ENCODE data around the gene SPACA9.

The SPACA9 gene

DNA sequence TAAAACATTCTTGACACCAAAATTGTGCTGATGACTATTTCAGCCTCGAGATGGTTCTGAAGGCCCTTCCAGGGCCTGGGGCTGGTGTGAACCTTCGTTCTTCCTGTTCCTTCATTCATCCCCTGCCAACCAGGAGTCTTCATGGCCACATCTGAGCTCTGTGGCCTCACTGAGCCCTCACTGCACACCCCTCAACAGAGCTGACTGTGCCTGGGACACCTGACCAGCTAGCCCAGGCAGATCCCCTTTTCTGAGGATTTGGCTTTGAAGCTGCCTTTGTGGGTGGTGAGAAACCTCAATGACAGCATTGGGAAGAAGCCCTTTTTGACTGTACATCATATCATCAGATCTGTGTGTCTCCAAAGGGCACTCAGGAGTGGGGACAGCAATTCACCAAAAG lies 14.4 kb upstream of the SPACA9 start:
- DNase-seq, result no peak

- no peak for DNase-seq
These were observed 14.0 kb upstream of the SPACA9 start for GRCh38 chr9:132864691-132865090.

DNA sequence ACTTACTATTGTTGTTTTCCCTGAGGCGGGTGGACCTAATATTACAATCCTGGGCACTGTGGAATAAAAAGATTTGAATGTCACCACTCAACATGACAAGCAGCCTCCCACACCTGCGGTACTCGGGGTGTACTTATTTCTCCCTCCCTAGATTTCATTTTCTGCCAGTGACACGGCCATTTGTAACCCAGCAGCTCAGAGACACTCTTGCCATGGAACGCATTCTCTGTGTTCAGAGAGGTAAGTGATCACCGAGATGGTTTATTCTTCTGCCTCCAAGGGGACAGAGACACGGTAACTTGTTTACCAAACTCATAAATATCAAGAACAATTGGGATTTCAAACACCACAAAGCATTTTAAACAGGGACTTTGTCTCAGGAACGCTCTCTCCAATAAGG lies 11.8 kb upstream of the SPACA9 start:
- DNase-seq, result no peak

GRCh38 chr9:132869266-132869665 lies 9.4 kb upstream of the SPACA9 start:
- no peak for DNase-seq

DNA sequence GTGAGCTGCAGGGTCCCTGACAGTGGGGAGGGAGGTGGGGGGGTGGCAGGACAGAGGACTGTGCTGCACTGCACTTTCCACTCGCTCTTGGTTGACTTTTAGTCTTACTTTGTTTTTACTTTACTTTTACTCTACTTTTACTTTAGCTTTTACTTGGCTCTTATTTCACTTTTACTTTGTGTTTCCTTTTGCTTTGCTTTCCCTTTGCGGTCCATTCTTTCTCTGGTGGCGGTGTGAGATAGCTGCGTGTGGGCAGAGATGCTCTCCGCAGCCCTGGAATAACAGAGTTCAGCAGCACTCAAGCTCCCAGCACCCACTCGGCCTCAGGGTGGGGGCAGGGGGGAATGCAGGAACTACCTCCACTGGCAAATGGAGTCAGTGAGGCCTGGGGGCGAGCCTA lies 5.3 kb upstream of the SPACA9 start:
- no peak for DNase-seq

- no peak for DNase-seq
These were observed 3.5 kb upstream of the SPACA9 start for GRCh38 chr9:132875159-132875558.

GRCh38 chr9:132876849-132877248 lies 1.8 kb upstream of the SPACA9 start:
- no peak for DNase-seq

DNA sequence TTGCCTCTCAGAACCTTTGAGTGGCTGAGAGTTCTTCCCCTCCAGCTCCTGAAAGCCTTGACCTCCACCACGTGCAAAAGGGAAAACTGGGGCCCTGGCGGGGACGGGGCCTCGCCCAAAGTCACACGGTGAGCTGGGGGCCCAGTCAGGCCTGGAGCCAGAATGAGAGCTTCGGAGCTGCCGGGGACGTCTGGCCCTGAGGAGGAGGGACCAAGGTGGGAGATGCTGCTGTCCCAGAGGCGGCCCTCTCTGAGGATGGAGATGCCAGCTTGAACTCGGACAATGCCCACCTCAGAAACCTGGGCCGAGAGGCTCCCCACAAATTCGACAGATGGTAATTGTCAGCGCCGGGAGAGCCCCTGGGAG lies 1.3 kb upstream of the SPACA9 start:
- no peak for DNase-seq

- no peak for DNase-seq
These were observed 639 bp upstream of the SPACA9 start, which contains the start of gene AK8 for GRCh38 chr9:132877824-132878694. Gene AK8, minus strand, starts transcription at chr9:132878284. Its CDS starts 29 bp downstream, at chr9:132878255.

DNA sequence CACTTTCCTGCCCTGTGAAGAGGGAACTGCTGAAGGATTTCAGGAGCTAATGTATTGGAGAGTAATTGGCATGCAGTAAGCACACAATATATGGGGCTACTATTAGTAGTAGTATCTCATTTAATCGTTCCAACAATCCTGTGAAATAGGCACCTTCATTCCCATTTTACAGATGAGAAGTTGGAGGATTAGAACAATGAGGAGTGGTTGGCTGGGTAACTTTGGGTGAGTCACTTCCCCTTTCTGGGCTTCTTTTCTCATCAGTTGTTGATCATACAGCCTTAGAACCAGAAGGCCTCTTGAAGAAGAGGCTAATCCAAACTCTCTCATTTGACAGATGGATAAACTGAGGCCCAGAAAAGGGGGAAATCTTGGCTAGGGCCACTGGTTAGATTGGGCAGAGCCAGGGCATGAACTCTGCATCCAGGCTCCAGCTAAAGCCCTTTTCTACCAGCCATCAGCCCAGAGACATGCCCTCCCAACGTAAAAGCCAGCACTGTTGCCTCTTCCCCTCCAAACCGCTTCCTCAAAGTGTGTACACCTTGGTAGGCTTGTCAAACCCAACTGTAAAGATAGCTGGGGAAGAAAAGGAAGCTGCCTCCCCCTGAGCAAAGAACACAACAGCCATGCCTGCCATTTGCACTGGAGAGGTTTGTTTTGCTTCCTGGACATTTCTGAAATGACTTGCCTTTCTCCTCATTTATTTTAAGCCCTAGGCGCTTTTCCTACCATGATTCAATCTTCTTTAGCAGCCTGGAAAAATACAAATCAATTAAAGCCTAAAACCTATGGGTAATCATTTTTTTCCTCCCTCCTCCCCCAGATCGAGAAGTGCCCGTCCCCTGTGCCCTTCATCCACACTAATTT lies 992 bp downstream of the SPACA9 start:
- no peak for DNase-seq

DNA sequence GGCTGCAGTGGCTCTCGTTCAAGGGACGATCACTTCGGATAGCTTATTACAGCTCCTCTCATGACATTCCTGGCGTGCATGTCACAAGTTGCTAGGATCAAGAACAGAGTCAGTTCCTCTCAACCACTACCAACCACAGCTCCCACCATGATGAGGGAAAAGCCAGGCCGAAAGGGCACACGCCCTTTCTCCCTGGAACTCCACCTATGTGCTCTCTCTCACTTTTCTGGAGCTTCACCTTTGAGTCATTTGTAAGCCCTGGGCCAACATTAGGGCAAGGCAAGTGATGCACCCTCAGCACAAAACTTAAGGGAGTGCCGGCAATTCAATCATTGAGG lies 1.6 kb downstream of the SPACA9 start:
- no peak for DNase-seq

DNA sequence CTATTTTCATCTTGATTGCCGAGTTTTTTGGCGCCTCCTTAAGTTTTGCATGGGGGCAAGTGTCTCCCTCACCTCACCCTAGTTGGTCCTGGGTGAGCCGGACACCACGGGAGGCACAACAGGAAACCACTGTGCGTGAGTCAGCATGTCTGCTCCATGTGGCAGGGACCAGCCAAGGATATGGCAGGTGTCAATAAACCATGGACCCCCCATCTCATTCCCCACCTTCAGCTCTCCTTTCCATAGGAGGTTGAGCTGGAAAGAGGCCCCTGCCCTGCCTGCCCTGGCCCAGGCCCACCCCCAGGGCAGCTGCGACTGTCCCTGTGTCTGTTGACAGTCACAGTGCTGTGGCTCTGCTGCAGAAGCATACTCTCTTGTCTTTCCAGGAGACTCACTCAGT lies 3.1 kb downstream of the SPACA9 start:
- no peak for DNase-seq

DNA sequence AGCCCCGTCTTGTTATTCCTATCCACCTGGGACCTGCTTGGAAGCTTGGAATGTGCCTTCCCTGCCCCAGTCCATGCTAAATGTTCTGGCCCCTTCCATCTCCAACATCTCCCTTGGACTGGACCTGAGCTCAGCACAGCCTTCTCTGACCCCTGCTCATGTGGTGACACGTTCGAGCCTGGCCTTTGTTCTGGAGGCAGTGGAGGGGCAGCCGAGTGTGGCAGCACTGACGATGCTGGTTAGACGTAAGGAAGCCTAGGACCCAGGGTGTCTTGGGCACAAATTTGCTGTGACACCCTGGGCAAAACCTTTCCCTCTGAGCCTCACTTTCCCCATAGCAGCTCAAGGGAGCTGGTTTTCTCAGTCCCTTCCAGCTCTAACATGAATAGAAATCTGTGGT lies 3.9 kb downstream of the SPACA9 start:
- DNase-seq, result no peak

DNA sequence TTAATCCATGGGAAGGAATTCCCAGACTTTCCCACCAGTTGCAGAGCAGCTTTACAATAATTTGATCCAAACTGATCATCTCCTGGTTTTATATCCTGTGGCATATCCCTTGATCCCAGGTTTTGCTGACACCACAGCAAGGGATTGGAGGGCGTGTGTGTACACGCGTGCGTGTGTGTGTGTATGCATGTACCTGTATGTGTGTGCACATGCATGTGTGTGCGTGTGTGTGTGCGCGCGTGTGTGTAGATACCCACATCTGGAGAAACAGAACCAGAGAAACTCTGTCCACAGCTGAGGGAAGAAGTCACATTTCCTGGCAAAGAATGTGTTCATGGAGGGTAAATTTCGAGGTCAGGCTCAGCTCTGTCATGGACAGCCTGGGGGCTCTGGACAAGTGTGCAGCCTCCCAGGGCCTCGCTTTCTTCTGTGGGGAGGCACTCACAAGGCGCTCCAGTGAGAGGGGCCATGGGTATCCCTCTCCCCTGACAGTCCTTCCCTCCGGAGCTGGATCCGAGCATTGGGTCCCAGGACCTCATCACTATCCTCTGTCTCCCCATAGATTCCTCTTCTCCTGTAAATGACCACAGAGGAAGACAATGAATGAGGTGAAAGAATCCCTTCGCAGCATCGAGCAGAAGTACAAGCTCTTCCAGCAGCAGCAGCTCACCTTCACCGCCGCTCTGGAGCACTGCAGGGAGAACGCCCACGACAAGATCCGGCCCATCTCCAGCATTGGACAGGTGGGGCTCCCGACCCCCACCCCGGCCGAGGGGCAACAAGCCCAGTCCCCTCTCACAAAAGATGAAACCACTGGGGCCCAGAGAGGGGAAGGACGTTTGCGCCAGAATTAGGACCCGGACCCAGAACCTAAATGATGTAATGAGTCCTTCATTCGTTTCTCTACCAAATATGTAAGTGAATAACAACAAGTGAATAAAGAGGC lies 4.9 kb downstream of the SPACA9 start:
- no peak for DNase-seq

DNA sequence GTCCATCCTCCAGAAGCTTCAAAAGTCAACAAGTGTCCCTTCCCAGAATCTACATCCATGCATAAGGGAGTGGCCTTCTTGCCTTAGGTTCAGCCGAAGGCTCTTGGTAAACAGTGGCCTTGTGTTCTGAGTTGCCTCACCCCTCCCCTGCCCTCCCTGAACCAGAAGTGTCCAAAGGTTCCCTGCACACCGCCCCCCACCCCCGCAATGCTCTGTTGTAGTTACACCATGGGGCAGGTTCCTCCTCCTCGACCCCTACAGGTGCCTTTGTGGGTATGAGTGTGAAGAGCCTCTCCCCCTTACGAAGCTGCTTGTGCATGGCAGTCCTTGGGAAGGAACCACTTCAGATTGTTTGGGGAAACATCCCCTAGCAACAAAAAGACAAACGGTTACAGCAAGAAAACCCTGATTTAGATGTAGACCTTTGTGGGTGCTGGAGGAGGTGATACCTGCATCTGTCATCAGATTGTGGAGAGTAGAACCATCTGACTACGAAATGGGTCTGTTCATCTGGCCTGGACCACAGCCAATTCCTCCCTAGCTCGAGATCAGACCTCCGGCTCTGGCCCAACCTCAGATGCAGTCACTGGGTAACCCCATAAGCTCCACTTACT lies 7.1 kb downstream of the SPACA9 start:
- DNase-seq, result no peak

DNA sequence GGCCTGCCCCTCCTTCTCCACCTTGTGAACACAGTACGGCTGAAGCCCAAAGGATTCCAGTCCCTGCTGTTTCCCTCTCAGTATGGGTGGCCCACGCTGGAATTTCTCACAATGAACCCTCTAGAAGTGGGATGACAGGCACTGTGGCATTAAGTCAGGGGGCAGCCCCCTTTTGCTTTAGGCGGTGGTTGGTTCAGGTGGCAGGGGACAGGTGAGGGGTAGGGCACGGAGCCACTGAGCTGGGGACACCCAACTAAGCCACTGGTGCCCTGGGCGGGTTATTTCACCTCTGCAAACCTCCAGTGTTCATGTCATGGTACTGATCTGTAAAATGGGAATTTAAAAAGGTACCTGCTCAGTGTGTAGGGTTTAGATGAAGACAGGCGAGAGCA lies 7.6 kb downstream of the SPACA9 start:
- no peak for DNase-seq

DNA sequence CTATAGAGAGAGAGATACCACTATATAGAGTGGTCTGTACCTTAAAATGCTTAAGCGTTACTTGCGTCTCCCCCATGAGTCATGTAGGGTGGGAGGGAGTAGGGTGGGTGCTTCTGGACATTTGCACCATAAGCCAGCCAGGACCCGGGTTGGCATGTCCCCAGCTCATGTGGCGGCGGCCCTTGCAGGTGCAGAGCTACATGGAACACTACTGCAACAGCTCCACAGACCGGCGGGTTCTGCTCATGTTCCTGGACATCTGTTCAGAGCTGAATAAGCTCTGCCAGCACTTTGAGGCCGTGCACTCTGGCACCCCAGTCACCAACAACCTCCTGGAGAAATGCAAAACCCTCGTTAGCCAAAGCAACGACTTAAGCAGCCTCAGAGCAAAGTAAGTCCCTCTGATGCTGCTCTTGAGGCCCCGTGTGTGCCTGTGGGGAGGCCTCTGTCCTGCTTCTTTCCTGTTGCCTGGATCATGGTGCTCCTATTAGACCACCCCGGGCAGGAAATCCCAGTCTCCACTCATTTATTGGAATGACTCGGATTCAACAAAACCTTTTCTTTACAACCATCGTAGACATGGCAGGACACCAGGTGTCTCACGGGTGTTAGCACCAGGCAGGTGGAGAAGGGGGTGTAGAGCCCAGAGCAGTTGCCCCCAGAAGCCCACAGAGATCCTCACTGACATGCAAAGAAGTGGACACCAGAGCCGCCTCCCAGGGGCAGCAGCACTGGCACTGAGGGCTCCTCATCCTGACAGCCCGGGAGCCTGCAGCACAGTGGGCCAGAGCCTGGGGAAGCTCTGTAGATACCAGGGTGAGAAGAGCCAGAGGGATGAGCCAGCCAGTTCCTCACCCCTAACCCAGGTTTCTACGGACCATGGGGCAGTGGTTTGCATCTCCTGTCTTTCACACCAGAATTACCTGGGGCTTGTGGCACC lies 8.8 kb downstream of the SPACA9 start:
- DNase-seq, result no peak

DNA sequence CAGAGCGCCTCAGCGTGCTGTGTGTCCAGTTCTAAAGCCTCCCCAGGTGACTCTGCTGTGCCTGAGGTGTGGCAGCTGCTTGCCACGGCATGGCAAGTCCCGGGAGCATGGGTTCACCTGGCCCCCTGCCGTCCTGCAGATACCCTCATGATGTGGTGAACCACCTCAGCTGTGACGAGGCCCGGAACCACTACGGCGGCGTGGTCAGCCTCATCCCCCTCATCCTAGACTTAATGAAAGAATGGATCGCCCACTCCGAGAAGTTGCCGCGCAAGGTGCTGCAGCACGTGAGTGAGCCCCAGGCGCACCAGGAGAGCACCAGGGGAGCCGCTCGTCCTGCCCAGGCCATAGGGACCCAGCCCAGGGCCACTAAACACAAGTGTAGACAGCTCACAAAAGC lies 9.5 kb downstream of the SPACA9 start:
- DNase-seq, result no peak

DNA sequence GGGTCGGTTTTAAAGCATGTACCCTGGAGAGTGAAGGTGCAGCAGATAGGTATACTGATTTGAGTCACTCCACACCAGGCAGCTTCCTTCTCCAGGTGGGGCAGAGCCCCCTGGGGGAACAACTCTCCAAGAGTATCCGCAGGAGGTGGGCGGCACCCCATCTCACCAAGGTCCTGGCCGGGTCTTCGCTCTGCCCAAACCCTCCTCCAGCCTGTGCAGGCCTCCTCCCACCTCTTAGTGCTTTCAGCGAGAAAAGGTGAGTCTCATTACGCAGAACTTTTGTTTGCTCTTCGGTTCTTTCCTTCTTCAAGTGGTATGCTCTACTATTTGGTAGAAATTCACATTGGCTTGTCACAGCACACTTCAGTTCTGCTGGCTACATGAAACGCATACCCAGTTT lies 13.7 kb downstream of the SPACA9 start:
- DNase-seq, result no peak

GRCh38 chr9:132894346-132894745 lies 15.6 kb downstream of the SPACA9 start:
- DNase-seq, result no peak
